GM21367 (cell line): ENCODE data around the gene RNPEPL1.

Experiments
- ATAC-seq: cut with Tn5 transposase; IDR thresholded peaks from one replicate; pipeline ENCODE4 v1.9.1; 2021; ENCODE audit not compliant: unreplicated experiment

The RNPEPL1 gene

DNA sequence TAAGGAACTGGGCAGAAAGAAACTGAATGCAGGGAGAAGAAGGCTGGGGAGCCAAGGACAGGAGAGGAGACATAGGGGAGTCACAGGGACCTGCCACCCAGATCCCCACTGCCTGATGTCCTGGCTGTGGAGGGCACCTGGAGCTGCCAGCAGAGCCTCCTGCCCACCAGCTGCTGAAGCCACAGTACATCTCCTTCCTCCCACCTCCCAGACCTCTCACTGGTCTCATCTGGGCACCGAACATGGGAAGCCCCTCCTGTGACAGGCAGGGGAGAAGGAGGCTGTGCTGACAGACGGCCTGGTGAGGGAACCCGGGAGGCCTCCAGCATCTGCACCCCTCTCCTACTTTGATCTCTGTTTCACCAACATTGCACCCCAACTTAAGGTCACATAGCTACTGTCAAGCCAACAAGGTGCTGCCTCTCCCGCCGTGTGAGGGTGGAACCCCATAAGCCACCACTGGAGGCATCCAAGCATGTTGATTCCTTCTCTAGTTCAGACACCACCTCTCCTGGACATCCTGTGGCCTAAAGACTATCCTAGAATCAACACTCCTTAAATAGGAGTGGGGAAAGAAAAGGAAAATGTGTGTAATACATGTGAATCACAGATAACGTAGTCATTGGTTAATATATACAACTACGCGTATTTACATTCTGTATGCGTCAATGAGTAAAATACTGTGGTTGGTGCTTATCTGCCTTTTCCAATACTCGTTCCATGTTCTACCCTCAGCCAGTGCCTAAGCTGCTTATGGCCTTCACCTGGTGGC, 3.5 kb upstream of the RNPEPL1 start:
- no peak for ATAC-seq

DNA sequence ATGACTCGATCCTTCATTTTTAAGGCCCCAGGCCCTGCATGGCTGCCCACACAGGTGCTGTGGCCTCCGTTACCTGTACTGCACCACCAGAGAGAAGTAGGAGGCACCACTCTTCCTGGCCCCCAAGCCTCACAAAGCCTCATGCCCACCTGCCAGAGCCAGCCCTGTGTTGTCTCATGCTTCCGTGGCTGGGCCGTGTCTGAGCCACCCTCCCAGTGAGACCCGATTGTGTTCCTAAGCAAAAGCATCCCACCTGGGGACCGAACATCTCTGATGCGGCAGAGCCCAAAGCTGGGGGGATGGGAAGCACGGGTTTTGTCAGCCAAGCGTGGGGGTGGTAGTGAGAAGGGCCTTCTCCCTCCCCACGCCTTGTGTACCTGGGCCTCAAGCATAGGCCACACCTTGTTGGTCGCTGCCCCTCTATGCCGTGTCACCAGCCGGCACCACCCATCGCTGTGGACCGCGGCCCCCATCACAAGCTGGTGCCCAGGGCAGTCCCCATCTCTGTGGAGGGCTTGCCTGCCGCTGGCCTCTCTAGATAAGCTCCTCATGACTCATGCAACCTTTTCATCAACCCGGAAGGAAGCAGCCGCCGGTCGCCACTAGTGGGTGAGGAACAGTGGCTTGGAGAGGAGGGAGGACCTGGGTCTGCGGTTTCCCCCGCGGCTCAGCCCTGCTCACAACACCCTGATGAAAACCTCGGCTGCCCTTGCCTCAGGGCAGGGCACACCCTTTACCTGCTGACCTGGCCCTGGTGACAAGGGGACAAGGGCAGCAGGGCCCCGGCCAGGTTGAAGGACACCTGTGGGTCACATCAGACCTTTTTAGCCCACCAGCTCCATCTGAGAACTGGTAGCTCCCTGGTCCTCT, 2.7 kb upstream of the RNPEPL1 start:
- ATAC-seq = peak; percentile 29

DNA sequence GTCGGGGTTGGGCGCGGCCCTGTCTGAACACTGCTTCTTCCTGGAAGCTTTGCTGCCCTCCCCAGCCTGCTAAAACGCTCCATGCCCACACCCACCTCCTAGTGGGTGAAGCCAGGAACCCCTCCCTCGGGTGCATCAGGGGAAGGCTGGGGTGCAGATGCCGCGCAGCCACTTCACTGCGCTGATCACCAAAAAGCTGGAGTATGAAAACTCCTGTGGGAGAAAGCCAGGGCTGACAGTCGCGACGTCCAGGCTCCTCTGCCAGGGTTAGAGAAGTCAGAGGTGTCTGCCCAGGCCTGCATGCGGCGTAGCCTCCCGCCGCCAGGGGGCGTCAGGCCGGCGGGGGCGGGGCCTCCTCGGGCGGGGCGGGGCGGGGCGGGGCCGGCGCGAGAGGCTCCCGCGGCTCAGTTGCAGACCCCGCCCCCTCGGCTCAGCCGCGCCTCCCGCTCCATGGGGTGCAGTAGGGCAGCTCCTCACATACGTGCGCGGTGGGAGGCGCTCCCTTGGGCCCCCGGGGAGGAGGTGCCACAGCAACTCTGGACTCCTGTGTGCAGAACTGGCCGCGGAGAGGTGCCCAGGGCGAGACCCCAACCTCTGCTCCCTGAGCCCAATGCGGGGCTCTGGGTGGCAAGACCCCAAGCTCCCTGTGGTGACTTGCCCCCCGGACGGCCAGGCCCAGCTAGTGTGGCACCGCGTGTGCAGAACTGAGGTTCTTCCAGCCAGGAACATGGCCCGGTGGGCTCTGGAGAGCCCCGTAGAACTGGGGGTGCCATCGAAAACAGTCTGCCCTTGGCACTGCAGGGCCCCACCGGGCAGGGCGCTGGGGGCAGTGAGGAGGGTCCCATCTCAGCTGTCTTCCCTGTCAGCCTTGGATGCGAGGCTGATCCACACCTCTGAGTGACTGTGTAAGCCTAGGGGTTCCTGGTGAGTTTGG, 1.8 kb upstream of the RNPEPL1 start:
- peak; percentile 47 for ATAC-seq

DNA sequence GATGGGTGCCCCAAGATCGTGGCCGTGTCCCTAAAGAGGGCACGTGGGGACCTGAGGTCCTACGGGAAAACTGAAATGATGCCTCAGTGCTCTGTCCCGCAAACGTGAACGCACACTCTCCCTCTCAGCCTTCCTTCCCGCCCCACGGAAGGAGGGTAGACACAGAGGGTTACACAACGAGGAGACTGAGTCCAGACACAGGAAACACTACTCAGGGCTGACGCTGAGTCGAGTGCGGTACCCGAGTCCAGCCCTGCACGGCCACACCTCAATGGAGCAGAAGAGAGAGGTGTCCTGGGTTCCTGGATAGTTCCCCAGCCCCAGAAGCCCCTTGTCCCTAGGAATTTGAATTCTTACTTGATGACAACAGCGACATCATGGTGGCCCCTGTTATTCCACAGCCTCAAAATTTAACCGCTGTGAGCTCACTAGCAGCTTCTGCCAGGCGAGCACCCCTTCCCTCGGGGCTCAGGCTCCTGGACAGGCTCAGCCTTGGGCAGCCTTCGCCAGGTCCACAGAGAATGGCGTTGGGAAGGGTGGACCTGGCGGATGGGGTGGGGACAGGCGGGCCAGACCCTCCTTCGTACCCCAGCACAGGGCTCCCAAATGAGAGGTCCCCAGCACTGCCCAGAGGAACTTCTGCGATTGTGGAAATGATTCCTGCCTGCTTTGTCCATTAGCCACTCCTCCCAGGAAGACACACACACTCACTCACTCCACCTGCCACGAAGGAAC, 980 bp upstream of the RNPEPL1 start:
- ATAC-seq = no peak

DNA sequence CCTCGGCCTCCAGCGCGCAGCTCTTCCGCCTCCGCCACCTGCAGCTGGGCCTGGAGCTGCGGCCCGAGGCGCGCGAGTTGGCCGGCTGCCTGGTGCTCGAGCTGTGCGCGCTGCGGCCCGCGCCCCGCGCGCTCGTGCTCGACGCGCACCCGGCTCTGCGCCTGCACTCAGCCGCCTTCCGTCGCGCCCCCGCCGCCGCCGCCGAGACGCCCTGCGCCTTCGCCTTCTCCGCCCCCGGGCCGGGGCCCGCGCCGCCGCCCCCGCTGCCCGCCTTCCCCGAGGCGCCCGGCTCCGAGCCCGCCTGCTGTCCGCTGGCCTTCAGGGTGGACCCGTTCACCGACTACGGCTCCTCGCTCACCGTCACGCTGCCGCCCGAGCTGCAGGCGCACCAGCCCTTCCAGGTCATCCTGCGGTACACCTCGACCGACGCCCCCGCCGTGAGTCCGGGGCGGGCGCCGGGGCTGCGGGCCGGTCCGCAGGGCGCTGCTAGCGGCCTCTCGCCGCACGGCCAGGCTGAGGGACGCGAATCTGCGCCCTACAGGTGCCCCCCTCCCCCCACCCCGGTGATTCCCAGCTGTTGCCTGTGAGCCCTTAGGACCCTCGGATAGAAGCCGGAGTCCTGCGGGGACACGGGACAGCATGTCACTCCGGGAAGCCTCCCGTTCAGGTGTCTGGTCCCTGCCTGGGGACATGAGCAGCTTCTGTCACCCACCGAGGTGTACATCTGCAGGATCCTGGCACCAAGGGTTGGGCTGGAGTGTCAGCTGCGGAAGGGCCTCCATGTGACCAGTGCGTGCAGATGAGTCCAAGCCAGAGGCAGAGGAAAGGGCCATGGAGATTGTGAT, 616 bp downstream of the RNPEPL1 start:
- ATAC-seq = peak; percentile 7

DNA sequence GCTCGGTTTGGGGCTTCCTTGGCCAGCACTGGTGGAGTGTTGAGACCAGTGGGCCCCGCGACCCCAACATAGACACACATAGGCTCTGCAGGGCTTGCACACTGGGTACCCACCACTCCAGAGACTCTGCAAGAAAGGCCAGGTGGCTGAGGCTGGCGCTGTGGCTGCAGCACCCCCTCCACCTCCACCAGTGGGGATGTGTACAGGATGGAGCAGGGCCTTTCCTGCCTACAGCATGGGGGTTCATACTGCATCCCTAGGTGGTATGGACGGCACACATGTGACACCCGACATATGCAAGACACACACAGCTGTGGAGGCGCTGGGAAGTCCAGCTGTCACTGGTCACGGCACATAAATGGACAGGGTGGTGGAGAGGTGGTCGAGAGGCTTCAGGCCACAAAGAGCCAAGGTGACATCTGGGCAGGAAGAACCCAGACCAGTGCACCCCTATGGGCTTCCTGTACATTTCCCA, 1.3 kb downstream of the RNPEPL1 start:
- no peak for ATAC-seq

DNA sequence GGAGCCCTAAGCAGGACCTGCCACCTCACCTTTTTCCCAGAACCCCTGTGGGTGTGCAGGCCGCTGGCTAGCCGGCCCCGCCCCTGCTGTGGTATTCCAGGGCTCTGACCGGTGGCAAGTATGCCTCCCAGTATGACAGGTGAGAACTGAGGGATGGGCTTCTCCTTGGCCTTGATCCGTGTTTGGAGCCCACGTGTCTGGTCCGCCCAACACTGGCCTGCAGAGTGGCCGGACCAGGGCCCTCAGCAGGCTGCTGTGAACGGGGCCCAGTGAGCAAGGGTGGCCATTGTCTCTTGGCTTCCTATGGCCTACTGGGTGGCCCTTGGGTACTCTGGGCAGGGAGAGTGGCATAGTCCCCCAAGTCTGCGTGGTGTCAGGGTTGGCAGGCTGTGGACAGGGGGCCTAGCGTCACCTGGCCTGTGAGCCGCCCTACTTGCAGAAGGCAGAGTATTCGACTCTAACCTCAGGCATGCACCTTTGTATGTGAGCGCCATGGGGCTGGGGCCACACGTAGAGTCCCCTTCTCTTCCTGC, 1.8 kb downstream of the RNPEPL1 start:
- ATAC-seq = no peak

DNA sequence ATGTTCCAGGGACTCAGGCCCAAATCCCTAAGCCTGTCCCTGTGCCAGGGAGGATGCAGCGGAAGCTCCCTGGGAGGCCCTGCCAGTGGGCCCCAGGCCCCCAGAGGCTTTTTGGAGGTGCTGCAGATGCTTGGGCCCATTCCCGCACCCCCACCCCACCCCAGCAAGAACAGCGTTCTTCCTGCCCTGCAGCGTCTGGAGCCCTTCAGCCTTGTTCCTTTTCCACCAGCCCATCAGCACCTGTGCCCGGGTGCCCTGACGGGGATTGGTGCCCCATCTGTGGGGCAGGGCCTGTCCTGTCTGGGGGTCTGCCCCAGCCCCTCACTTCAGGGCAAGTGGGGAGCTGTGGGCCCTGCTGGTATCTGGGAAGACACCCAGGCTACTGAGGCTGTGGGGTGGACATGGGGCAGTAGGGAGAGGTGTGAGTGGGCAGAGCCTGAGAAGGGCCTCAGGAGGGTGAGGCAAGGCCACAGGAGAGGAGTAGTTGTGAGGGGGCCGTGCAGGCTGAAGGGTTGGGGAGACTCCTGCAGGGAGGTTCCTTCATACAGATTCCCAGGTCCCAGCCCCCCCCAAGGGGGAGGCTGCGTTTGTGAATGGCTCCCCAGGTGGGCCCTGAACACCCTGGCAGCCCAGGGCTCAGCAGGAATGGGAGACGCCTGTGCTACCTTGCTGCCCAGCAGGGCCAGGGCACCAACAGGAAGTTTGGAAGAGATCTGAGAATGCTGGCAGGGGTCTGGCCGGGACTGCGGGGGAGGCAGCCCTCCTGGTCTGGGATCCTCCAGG, 2.4 kb downstream of the RNPEPL1 start:
- no peak for ATAC-seq

DNA sequence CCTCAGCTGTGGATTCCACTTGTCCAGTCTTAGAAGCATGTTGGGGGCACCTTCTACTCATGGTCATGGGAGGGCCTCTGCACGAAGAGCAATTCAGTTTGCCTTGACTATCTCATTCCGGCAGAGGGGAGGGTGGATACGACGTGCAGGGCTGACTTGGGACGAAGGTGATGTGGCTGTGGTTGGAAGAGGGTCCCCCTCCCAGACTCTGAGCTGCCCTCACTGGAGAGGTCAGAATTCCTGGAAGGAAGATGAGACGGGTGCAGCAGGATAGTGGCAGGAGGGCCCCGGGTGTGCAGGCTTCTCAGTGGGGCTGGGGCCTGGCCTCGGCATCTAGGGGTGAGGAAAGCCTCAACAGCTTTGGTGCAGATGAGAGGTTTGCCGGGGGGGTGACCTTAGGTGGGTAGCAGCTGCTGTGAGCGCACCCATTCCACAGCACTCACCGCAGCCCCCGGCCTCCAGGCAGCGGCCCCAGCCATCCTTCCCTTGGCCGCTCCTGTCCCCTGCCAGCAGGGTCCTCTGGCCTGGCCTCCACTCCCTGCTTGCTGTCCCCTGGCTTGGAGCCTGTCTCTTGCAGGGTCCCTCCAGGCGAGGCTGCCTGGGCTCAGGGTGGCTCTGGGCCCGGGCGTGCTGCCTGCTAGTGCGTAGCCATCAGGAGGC, 3.2 kb downstream of the RNPEPL1 start:
- ATAC-seq = no peak

DNA sequence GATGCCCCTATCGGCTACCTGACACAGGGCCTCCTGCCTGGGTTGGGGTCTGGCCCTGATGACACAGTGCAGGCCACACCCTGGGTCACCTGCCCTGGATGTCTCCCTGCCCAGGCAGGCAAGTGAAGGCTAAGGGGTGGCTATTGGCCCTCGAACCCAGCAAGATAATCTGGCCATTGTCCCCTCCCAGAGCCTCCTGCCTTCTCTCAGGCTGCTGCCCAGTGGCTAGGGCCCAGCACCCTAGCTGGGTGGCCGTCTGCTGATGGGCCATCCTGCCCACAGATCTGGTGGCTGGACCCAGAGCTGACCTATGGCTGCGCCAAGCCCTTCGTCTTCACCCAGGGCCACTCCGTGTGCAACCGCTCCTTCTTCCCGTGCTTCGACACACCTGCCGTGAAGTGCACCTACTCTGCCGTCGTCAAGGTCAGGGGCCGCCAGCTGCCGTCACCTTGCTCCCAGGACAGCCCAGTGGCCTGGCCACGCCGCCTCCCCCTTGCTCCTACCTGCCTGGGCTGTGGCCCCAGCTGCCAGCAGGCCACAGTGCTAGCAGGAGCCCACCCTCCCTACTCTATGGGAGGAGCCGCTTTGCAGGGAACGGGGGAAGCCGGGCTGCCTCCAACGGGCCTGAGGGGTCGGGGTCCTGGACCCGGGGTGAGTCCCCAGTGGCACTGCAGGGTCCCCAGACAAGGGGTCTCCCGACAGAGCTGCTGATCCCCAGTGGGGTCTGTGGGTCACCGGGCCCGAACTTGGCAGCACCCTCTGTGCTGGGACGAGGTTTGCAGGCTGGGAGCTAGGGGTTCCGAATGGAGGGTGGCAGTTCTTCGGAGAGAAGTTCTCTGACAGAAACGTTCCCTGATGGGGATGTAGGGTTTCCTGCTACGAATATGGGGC, 4.1 kb downstream of the RNPEPL1 start:
- ATAC-seq = no peak

DNA sequence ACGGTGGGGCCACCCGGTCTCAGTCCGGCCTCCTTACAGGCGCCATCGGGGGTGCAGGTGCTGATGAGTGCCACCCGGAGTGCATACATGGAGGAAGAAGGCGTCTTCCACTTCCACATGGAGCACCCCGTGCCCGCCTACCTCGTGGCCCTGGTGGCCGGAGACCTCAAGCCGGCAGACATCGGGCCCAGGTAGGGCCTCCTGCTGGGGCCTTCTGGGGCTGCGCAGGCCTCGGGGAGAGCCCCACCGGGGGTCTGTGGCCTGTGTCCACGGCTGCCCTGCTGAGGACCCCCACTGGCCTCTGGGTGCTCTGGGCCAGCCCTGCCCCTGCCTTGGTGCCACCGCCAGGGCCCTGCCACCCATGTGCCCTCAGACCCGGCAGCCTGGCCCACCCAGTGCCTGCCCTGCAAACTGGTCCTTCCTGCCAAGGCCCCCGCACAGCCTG, 4.8 kb downstream of the RNPEPL1 start:
- no peak for ATAC-seq

DNA sequence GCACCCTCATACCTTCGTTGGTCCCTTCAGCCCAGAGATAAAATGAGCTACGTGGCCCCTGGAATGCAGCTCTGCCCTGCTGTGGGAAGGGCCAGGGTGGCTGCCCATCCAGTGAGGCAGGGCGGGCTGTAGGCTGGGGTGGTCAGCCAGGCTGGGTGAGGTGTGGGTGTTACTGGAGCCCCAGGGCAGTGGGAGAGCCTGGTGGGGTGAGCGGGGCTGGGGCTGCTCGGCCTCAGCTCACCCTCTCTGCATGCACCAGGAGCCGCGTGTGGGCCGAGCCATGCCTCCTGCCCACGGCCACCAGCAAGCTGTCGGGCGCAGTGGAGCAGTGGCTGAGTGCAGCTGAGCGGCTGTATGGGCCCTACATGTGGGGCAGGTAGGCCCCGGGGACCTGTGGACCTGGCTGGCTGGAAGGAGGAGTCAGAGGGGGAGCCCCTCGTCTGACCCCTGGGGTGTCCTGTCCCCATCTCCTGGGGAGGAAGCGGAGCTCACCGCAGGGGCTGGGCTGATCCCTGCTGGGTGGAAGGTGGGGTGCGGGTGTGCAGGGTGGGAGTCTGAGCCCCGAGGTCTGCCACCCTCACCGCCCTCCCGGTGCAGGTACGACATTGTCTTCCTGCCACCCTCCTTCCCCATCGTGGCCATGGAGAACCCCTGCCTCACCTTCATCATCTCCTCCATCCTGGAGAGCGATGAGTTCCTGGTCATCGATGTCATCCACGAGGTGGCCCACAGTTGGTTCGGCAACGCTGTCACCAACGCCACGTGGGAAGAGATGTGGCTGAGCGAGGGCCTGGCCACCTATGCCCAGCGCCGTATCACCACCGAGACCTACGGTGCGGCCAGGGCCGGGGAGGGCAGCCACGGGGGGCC, 5.5 kb downstream of the RNPEPL1 start:
- ATAC-seq = no peak

DNA sequence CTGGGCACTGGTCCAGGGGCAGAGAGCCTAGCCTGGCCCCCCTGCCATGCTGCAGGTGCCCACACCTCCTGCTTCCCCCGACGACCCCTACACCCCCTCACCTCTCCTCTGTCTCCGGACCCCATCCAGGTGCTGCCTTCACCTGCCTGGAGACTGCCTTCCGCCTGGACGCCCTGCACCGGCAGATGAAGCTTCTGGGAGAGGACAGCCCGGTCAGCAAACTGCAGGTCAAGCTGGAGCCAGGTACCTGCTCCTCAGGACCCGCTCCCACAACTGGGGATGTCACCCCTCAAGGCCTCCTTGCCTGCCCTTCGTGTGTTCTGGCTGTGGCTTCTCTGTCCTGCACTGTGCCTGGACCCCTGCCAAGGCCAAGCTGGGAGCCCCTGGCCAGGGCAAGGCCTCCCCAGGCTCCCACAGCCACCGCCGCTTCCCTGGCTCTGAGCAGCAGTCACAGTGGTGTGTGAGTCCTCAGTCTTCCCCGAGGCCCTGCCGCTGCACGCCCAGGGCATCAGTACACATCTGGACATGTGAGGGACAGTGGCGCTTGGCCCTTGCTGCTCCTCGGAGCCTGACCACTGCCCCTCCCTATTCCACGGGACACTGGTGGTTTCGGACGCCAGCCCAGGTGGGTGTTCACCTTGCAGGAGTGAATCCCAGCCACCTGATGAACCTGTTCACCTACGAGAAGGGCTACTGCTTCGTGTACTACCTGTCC, 6.3 kb downstream of the RNPEPL1 start:
- ATAC-seq = no peak

DNA sequence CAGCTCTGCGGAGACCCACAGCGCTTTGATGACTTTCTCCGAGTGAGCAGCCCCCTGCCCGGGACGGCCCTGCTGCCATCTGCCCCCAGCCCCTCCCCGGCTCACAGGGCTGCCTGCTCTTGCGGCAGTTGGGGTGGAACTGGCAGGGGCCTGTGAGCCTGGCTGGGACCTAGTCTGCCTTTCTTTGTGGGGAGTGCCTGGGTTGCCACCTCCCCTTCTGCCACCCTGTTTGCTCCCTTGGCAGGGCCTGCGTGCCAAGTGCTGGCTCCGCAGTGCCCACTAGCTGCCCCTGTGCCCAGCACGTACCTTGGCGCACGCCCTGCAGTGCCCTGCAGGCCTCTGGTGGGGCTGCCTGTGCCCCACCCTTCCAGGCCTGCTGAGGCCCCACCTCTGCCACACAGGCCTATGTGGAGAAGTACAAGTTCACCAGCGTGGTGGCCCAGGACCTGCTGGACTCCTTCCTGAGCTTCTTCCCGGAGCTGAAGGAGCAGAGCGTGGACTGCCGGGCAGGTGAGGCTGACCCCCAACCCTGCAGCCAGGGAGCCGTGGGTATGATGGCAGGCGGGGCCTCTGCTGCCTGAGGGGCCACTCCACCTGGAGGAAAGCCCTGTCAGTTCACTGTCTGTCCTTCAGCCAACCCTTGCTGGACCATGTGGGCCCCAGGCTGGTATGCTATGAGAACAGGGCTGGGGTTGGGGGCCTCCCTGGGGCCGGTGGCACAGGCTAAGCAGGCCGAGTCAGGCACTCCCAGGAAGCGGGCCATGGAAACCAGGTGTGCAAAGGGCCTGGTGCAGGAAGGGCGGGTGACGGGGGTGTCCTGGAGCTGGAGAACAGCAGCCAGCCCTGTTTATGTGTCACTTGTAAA, 7.0 kb downstream of the RNPEPL1 start:
- no peak for ATAC-seq
